NCI-H526 treated with DMSO at 0.1 percent for 48 hours (cell line): Measurements from ENCODE around the gene STX16.
A peak's percentile ranks its signal among the peaks of the same experiment; 100 is the strongest.
"Not testable (repeated sequence)": the region's sequence is repeated elsewhere in the genome, so short reads cannot be mapped to it uniquely, and the experiment has no call there.

ENCODE experiments used
- DNase-seq: peaks from one replicate; lab custom pipeline; 2025; lab: John Stamatoyannopoulos, UW

The STX16 gene

GRCh38 chr20:58637466-58638213, 13.4 kb upstream of the STX16 start:
- DNase-seq: no peak

GRCh38 chr20:58638467-58639181, 12.5 kb upstream of the STX16 start:
- no peak for DNase-seq

GRCh38 chr20:58639182-58640146, 11.6 kb upstream of the STX16 start:
- no peak for DNase-seq

- DNase-seq: no peak
Measured at GRCh38 chr20:58640446-58640845, 10.6 kb upstream of the STX16 start.

GRCh38 chr20:58642441-58642840, 8.6 kb upstream of the STX16 start:
- DNase-seq: no peak

GRCh38 chr20:58642896-58643295, 8.2 kb upstream of the STX16 start:
- not testable (repeated sequence) for DNase-seq

- DNase-seq: no peak
Measured at GRCh38 chr20:58645412-58645968, 5.6 kb upstream of the STX16 start.

- no peak for DNase-seq
Measured at GRCh38 chr20:58646257-58646656, 4.8 kb upstream of the STX16 start.

GRCh38 chr20:58646703-58647102, 4.4 kb upstream of the STX16 start:
- no peak for DNase-seq

GRCh38 chr20:58647162-58647795, 3.8 kb upstream of the STX16 start:
- DNase-seq: peak; percentile 15

- no peak for DNase-seq
Measured at GRCh38 chr20:58647796-58648501, 3.1 kb upstream of the STX16 start.

GRCh38 chr20:58648502-58648825, 2.6 kb upstream of the STX16 start:
- not testable (repeated sequence) for DNase-seq

GRCh38 chr20:58649288-58650180, 1.5 kb upstream of the STX16 start:
- no peak for DNase-seq

- no peak for DNase-seq
Measured at GRCh38 chr20:58650181-58650775, 805 bp upstream of the STX16 start.

- DNase-seq: no peak
Measured at GRCh38 chr20:58651559-58651945, 469 bp downstream of the STX16 start.

GRCh38 chr20:58651946-58652605, 993 bp downstream of the STX16 start:
- DNase-seq: peak; percentile 76

- DNase-seq: peak; percentile 29
Measured at GRCh38 chr20:58652606-58653294, 1.7 kb downstream of the STX16 start.

- DNase-seq: no peak
Measured at GRCh38 chr20:58654337-58654736, 3.3 kb downstream of the STX16 start.
